Occipital lobe (tissue), 2 donors: Measurements from ENCODE around the gene SSTR4. TPM values are rescaled to one million over a fixed set of nuclear protein-coding genes. Genes with fewer than 3 reads are reported as not detected.

Source experiments
- DNase-seq: peaks from one replicate; lab custom pipeline; 2025; lab: John Stamatoyannopoulos, UW
- total RNA-seq: library from RNA; depleted of rRNA; stranded (reverse); fragments of >200 nt; gene quantifications from one replicate; pipeline ENCODE4 v1.2.3, GENCODE V29; 2014

Gene SSTR4
- total RNA-seq, 1 donor from 2014 or later: not detected

DNA sequence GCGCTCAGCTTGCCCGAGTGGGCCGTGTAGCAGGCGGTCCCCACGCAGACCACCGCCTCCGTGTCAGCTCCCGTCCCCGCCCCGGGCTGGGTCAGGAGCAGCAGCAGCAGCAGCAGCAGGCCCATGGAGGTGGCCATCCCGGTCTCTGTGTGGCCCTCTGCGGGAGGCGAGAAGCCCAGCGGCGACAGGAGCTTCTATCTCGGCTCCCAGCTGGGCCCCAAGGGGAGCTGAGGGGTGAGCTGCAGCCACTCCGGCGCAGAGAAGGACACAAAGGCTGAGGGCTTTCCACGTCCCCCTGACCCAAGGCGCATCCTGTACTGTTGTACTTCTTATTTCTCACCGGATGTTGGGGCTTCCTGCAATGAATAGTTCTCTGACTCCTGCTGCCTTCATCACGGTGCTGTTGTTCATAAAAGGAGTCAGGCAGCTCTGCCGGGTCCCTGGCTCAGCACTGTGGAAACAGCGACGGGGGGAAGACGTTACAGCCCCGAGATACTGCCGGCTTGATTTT lies 51.0 kb downstream of the SSTR4 start, which contains the start of gene CD93:
CD93 (minus strand) TSS at position 269 of the 511 bp plus-strand sequence; CDS start at position 137, 132 bp downstream.
- DNase-seq: no peak

GRCh38 chr20:23086931-23087411 lies 51.9 kb downstream of the SSTR4 start:
- no peak for DNase-seq

DNA sequence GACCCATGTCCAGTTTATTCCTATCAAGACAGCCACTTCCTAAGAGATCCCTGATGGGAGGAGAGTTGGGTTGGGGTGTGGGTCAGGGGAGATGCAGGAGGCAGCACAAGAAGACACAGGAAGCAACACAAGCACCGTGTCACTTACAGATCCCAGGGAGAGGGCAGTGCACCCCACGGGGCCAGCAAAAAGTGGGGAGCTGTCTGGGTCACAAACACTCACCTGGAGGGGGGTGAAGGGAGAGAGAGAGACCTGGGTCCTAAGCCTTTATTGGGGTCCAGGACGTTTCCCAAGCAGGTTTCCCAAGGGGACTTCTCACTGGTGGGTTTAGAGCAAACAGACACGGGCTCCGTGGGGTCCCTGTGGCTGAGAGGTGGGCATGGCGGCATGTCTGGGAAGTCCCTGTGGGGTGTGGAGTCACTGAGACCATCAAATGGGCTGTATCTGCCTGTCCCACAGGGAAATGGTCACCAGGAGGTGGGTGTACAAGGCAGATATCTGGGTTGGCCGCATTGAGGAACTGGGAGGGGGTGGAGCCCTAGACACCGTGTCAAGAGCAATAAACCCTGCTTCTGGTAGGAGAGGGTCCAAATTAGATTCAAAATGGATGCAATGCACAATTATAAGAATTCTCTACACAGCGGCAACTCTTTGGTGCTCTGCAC lies 52.6 kb downstream of the SSTR4 start:
- no peak for DNase-seq

Other genes with a start within 250 kb of the SSTR4 start
- 0.94 TPM for gene THBD, start 14.4 kb downstream of the SSTR4 start, total RNA-seq
- 13.6 TPM for gene CD93, start 51.0 kb downstream of the SSTR4 start, total RNA-seq